Vagina (tissue), 2 donors: Measurements from ENCODE around the gene OR5AN1. TPM values are rescaled to one million over a fixed set of nuclear protein-coding genes. Genes with fewer than 3 reads are reported as not detected.

Source experiments
- DNase-seq, 2 donors: peaks; one replicate each; pipeline ENCODE4 v3.0.0-alpha.2; 2017; ENCODE audit errors: extremely low spot score in 2 of 2
- H3K27ac ChIP-seq: fragments of 200-600 bp; sonication (generic); one replicate; pipeline ENCODE4 v1.5.1; 2019
- H3K27me3 ChIP-seq: fragments of 200-600 bp; sonication (generic); one replicate; pipeline ENCODE4 v1.5.1; 2019
- H3K36me3 ChIP-seq, 2 donors: fragments of 200-600 bp; sonication (generic); one replicate each; pipeline ENCODE4 v1.5.1; 2017 to 2019
- H3K4me1 ChIP-seq: fragments of 200-600 bp; sonication (generic); one replicate; pipeline ENCODE4 v1.5.1; 2019
- H3K4me3 ChIP-seq, 2 donors: fragments of 200-600 bp; sonication (generic); 1 replicate in 1 of 2; 2 replicates in 1 of 2; pipeline ENCODE4 v1.5.1; 2016 to 2019
- H3K9me3 ChIP-seq: fragments of 200-600 bp; sonication (generic); one replicate; pipeline ENCODE4 v1.5.1; 2019
- CTCF ChIP-seq, 3 experiments: fragments of 450-650 bp in 2 of 3; fragments of 200-600 bp in 1 of 3; sonication (generic) in 1 of 3; IDR thresholded peaks; one replicate each; pipeline ENCODE4 v1.5.1; 2017 to 2019; ENCODE audit warnings: antibody characterized with exemption in 3 of 3, mild to moderate bottlenecking in 2 of 3, moderate library complexity in 2 of 3
- POLR2A ChIP-seq, 2 donors: fragments of 450-650 bp; IDR thresholded peaks; one replicate each; pipeline ENCODE4 v1.6.1; 2017; ENCODE audit warnings: antibody characterized with exemption in 2 of 2, mild to moderate bottlenecking in 2 of 2, moderate library complexity in 2 of 2
- POLR2AphosphoS5 ChIP-seq, 2 donors: sonication (generic); formaldehyde crosslinking; IDR thresholded peaks; one replicate each; pipeline ENCODE4 v1.9.0; 2017; ENCODE audit warnings: antibody characterized with exemption in 2 of 2, mild to moderate bottlenecking in 2 of 2, low read depth in 1 of 2; ENCODE audit not compliant: insufficient read depth in 1 of 2
- intact Hi-C: fragments of 100-400 bp; cut with DNase I; formaldehyde crosslinking; loops from one replicate; pipeline ENCODE4 v1.15.1; 2023
- total RNA-seq: library from RNA; depleted of rRNA; stranded (reverse); fragments of >200 nt; gene quantifications from one replicate; pipeline ENCODE4 v1.2.3, GENCODE V29; 2016

OR5AN1 gene
- total RNA-seq, 1 donor from 2014 or later, result not detected

GRCh38 chr11:59413646-59414045 lies 55.0 kb downstream of the OR5AN1 start:
- TF ChIP-seq POLR2AphosphoS5 (IDR thresholded peaks at IDR 0.05; ENCODE audit: insufficient read depth in 1 of 2, low read depth in 1 of 2) (no peak), POLR2A (IDR thresholded peaks at IDR 0.05) (no peak), CTCF (IDR thresholded peaks at IDR 0.05) (no peak)
- intact Hi-C loops, result no loop called here
- H3K27me3 ChIP-seq, result no peaks in the 10 kb centered on the region
- no peak overlapping the region for H3K27ac ChIP-seq
- H3K4me1 ChIP-seq, result no peaks in the 10 kb centered on the region
- H3K4me3 ChIP-seq, result no peak overlapping the region
- no peak for DNase-seq
- no peaks in the 10 kb centered on the region for H3K36me3 ChIP-seq
- H3K9me3 ChIP-seq, result no peaks in the 10 kb centered on the region

- DNase-seq, result no peak
- TF ChIP-seq POLR2AphosphoS5 (IDR thresholded peaks at IDR 0.05; ENCODE audit: insufficient read depth in 1 of 2, low read depth in 1 of 2) (no peak), POLR2A (IDR thresholded peaks at IDR 0.05) (no peak), CTCF (IDR thresholded peaks at IDR 0.05) (no peak)
- H3K36me3 ChIP-seq, result no peaks in the 10 kb centered on the region
- no peaks in the 10 kb centered on the region for H3K27me3 ChIP-seq
- H3K9me3 ChIP-seq, result no peaks in the 10 kb centered on the region
- intact Hi-C loops, result no loop called here
- no peaks in the 10 kb centered on the region for H3K4me1 ChIP-seq
- H3K27ac ChIP-seq, result no peak overlapping the region
- H3K4me3 ChIP-seq, result no peak overlapping the region
These were observed 56.4 kb downstream of the OR5AN1 start for GRCh38 chr11:59415111-59415510.

- TF ChIP-seq CTCF (IDR thresholded peaks at IDR 0.05), result no peak
- no peak for TF ChIP-seq POLR2AphosphoS5 (IDR thresholded peaks at IDR 0.05; ENCODE audit: insufficient read depth in 1 of 2, low read depth in 1 of 2)
- no peak for TF ChIP-seq POLR2A (IDR thresholded peaks at IDR 0.05)
- Histone ChIP-seq H3K9me3 (no peaks in the 10 kb centered on the region), H3K4me1 (no peaks in the 10 kb centered on the region), H3K27ac (no peak overlapping the region), H3K27me3 (no peaks in the 10 kb centered on the region), H3K36me3 (no peaks in the 10 kb centered on the region), H3K4me3 (no peak overlapping the region)
- intact Hi-C loops, result no loop called here
- no peak for DNase-seq
These were observed 57.9 kb downstream of the OR5AN1 start for GRCh38 chr11:59416613-59417012.

- no peaks in the 10 kb centered on the region for H3K9me3 ChIP-seq
- no peaks in the 10 kb centered on the region for H3K36me3 ChIP-seq
- no peaks in the 10 kb centered on the region for H3K27me3 ChIP-seq
- no peak for TF ChIP-seq POLR2AphosphoS5 (IDR thresholded peaks at IDR 0.05; ENCODE audit: insufficient read depth in 1 of 2, low read depth in 1 of 2)
- TF ChIP-seq CTCF (IDR thresholded peaks at IDR 0.05), result no peak
- TF ChIP-seq POLR2A (IDR thresholded peaks at IDR 0.05), result no peak
- no peaks in the 10 kb centered on the region for H3K4me1 ChIP-seq
- no peak overlapping the region for H3K27ac ChIP-seq
- intact Hi-C loops, result no loop called here
- DNase-seq, result no peak
- no peak overlapping the region for H3K4me3 ChIP-seq
These were observed 58.3 kb downstream of the OR5AN1 start for GRCh38 chr11:59417023-59417422.

GRCh38 chr11:59418156-59418555 lies 59.5 kb downstream of the OR5AN1 start:
- Histone ChIP-seq H3K27ac (no peak overlapping the region), H3K4me1 (no peaks in the 10 kb centered on the region), H3K36me3 (no peaks in the 10 kb centered on the region), H3K9me3 (no peaks in the 10 kb centered on the region), H3K4me3 (no peak overlapping the region), H3K27me3 (no peaks in the 10 kb centered on the region)
- TF ChIP-seq POLR2AphosphoS5 (IDR thresholded peaks at IDR 0.05; ENCODE audit: insufficient read depth in 1 of 2, low read depth in 1 of 2) (no peak), POLR2A (IDR thresholded peaks at IDR 0.05) (no peak), CTCF (IDR thresholded peaks at IDR 0.05) (no peak)
- no peak for DNase-seq
- intact Hi-C loops, result no loop called here

Other genes starting within 250 kb of the OR5AN1 start
- gene FAM111A, start 216.0 kb upstream of the OR5AN1 start, total RNA-seq, result 51.8 TPM
- gene DTX4, start 186.8 kb upstream of the OR5AN1 start, total RNA-seq, result 8.1 TPM
- 3.9 TPM for gene MPEG1, start 146.0 kb upstream of the OR5AN1 start, total RNA-seq
- not detected for gene OR5A2, start 67.5 kb downstream of the OR5AN1 start, total RNA-seq
- gene OR5A1, start 77.6 kb downstream of the OR5AN1 start, total RNA-seq, result not detected
- gene OR4D6, start 98.1 kb downstream of the OR5AN1 start, total RNA-seq, result not detected
- not detected for gene OR4D10, start 114.4 kb downstream of the OR5AN1 start, total RNA-seq
- gene OR4D11, start 144.7 kb downstream of the OR5AN1 start, total RNA-seq, result not detected
- not detected for gene OR4D9, start 152.6 kb downstream of the OR5AN1 start, total RNA-seq